C4-2B (cell line): ENCODE results near the gene COL8A2.

Source experiments
- ZFX ChIP-seq: fragments of 450-650 bp; IDR thresholded peaks from 2 replicates; pipeline ENCODE4 v1.6.1; 2017
- TF ChIP-seq, protein P1 (sequence below): fragments of 450-650 bp; conservative IDR thresholded peaks from 2 replicates; pipeline ENCODE4 v1.5.1; 2017; ENCODE audit warnings: mild to moderate bottlenecking

GRCh38 chr1:36134031-36134430, 9.0 kb upstream of the COL8A2 start:
- TF ChIP-seq, protein P1, sequence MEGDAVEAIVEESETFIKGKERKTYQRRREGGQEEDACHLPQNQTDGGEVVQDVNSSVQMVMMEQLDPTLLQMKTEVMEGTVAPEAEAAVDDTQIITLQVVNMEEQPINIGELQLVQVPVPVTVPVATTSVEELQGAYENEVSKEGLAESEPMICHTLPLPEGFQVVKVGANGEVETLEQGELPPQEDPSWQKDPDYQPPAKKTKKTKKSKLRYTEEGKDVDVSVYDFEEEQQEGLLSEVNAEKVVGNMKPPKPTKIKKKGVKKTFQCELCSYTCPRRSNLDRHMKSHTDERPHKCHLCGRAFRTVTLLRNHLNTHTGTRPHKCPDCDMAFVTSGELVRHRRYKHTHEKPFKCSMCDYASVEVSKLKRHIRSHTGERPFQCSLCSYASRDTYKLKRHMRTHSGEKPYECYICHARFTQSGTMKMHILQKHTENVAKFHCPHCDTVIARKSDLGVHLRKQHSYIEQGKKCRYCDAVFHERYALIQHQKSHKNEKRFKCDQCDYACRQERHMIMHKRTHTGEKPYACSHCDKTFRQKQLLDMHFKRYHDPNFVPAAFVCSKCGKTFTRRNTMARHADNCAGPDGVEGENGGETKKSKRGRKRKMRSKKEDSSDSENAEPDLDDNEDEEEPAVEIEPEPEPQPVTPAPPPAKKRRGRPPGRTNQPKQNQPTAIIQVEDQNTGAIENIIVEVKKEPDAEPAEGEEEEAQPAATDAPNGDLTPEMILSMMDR = no peak
- TF ChIP-seq ZFX = no peak
